HG03521 (cell line): ENCODE data around the gene MYL12B.
"Not testable (repeated sequence)": the region's sequence is repeated elsewhere in the genome, so short reads cannot be mapped to it uniquely, and the experiment has no call there.

Experiments
- ATAC-seq: cut with Tn5 transposase; IDR thresholded peaks from one replicate; pipeline ENCODE4 v1.9.1; 2021; ENCODE audit warnings: mild to moderate bottlenecking, moderate library complexity; ENCODE audit not compliant: unreplicated experiment

The MYL12B gene

GRCh38 chr18:3294435-3295080 lies 32.6 kb downstream of the MYL12B start:
- ATAC-seq = no peak

GRCh38 chr18:3297025-3297984 lies 35.4 kb downstream of the MYL12B start:
- ATAC-seq = peak; percentile 99

DNA sequence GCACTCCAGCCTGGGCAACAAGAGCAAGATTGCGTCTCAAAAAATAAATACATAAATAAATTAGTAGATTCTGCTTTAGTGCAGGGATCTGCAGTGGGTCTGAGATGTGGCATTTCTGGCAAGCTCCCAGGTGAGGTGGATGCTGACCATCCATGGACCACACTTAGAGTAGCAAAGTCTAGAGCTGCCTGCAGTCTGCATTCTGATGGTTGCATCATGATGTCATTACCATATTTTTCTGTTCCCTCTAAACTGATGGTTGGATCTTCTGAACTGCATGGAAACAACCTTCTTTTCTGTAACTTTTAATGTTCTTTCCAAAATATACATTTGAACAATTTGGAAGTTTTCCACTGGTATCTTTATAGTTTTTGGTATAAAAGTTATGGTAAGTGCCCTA lies 42.9 kb downstream of the MYL12B start:
- no peak for ATAC-seq

DNA sequence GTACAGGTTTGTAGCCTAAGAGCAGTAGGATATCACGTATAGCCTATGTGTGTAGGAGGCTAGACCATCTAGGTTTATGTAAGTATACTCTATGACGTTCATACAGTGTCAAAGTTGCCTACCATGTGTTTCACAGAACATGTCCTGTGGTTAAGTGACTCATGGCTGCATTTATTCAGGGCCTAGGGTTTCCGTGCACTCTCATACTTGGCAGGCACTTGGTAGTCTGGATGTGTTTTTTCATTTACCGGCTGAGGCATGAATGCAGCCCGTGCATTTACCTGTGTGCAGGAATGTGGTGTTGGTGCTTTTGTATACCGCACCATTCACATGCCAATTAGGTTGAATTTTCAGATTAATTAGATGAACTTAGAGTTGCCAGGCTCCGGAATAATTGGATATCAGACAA lies 43.4 kb downstream of the MYL12B start:
- peak; percentile 64 for ATAC-seq

DNA sequence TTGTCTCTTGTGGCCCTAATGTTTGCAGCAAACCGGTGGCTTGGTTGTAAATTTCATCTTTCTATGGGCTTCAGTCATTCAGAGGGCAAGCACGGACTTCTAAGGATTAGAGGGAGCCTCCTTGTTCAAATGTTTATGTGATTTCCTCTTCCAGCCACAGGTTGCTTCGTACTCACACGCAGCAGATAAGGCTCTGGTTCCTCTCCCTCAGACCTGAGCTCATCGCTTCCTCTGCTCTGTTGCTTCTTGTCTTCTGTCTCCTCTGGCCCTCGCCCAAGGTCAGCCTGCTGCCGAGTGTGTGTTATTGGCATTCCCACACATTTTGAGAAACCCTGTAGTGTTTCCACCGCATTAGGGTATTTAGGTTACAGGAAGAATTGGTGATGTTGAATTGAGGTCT lies 44.0 kb downstream of the MYL12B start:
- ATAC-seq = no peak

DNA sequence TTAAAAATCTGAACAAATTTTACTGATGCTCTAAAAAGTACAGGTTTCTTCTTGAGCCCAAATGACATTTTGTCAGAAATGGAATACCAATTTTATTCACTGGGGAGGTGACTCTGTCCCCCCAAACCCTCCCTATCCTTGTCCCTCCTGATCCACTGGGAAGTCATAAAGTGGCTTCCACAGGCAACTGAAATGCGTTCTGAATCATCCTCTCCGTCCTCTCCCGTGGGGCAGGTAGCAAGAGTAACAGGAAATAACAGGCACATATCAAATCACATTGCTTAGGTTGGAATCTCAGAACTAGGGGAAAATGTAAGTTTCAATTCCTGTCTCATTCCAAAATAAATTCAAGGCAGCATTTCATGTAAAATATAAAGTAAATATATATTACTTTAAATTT lies 44.5 kb downstream of the MYL12B start:
- no peak for ATAC-seq

DNA sequence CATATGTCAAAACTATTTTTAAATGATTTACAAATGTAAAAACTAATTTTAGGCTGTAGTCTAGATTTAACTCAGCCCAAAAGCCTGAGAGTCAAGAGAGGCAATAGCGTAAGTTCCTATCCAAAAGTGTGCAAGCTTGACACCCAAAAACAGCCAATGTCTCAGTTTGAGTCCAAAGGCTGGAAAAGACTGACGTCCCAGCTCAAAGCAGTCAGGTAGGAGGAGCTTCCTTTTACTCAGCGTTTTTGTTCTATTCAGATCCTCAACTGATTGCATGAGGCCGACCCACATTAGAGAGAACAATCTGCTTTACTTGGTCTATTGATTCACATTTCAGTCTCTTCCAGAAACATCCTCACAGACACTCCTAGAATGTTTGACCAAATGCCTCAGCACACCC lies 51.8 kb downstream of the MYL12B start:
- no peak for ATAC-seq

GRCh38 chr18:3315344-3315743 lies 53.4 kb downstream of the MYL12B start:
- ATAC-seq = not testable (repeated sequence)

DNA sequence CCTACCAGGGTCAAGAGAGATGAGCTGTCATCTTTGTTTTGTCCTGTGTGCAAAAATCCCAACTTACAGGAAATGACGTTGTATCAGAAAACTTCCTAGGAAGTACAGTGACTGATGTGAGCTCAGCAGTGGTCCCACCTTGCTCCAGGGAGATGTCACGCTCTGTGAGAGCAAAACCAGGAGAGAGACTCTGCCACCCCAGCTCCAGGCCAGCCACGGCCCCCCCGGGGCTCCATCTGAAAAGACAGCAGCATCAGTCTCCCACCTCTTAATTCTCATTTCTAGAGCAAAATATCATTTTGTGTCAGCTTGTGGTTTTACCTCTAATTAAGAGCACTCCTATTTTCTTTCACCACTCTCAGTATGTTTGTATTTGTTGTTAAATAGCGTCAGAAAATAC lies 57.5 kb downstream of the MYL12B start:
- ATAC-seq = no peak

DNA sequence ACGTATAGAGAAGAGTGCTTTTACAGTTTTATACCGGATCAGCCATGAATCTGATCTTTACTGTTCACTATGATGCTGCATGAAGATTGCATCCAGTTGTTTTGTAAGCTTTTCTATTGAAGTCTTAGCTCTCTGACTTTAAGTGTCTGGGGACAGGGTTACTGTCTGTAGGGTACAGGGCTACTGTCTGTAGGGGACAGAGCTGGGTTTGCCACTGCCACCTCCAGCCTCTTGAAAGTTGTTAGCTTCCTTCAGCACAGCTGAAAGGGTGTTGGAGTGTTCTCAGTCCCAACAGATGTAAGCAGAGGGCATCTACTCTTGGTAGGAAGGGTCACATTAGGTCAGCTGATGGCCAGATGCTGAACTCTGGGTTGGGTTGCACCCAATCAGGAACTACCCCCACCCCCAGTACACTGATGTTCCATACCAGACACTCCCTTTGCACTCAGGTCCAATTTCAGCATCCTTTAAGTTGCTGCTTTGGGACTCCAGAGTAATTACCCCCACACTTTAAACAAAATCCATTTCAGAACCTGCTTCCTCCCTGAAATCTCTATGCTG lies 58.0 kb downstream of the MYL12B start:
- ATAC-seq = no peak

- ATAC-seq = no peak
Measured at GRCh38 chr18:3321133-3321812, 59.3 kb downstream of the MYL12B start.

DNA sequence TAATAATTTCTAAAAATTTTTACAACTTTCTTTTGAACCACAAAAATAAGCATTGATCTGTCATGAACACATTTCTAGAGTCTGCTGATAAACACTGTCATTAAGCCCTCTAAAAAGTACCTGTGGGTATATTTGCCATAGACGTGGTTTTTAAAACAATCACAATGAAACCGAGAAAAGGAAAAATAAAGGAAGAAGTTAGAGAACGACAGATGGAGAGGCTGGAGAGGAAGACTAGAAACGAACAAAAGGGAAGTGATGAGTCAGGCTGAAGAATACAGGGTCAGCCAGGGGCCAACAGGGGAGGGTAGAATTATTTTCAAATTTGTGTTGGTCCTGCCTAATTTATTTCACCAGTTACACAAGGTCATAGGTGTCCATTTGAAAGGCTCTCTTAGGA lies 62.0 kb downstream of the MYL12B start:
- ATAC-seq = no peak
